NCI-H1694 treated with DMSO at 0.1 percent for 48 hours (cell line): ENCODE measurements around the gene CAMSAP2.
A peak's percentile ranks its signal among the peaks of the same experiment; 100 is the strongest.

Source experiments
- DNase-seq: peaks from one replicate; lab custom pipeline; 2025; lab: John Stamatoyannopoulos, UW

CAMSAP2 gene

DNA sequence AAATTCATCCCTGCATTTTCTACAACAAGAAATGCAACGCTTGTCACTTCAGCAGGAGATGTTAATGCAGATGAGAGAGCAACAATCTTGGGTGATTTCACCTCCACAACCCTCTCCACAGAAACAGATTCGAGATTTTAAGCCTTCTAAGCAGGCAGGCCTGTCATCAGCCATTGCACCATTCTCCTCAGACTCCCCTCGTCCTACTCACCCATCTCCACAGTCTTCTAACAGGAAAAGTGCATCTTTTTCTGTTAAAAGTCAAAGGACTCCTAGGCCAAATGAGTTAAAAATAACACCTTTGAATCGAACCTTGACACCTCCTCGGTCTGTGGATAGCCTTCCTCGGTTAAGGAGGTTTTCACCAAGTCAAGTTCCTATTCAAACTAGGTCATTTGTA lies 110.7 kb downstream of the CAMSAP2 start:
- no peak for DNase-seq

DNA sequence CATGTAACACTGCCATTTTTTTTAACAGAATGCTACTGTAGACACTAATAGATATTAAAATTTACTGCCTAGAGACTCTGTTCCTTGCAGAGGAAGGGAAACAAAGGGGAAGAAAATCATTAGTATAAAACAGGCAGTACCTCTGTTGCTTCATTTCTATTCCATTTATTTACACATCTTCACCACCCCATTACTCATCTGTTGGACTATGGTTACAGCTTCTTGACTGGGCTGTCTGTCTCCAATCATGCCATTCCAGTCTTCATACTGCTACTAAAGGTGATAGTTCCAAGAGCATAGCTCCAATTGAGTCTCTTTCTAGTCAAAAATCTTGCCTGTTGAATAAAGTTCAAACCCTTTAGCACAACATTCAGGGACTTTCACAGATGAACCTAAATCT lies 111.9 kb downstream of the CAMSAP2 start:
- no peak for DNase-seq

DNA sequence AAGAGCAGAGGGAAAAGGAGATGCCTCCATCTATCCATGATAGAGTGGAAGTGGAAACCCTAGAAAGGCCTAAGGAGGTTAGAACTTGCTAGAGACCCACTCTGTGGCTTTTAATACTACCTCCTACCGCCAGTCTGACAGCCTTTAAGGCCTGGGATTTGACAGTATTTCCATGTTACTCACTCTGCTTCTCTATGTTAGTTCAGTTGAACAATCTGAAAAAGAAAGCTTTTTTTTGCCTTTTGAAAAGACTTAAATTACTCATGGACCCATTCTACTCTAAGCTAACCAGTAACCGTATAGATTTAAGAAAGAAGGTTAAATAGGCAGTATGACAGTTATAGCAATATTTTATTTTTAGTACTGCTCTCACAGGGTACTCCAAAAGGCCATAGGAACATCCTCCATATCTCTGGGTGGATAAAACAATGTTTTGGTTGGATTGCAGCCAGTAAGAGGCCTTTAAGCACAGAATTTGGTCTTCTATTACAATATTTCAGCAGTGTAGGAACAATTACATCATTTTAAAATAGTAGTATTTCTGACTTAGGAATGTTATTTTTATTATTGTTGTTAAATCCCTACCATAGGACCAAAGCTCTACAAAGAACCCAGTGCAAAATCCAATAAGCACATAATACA lies 118.1 kb downstream of the CAMSAP2 start:
- DNase-seq: no peak

DNA sequence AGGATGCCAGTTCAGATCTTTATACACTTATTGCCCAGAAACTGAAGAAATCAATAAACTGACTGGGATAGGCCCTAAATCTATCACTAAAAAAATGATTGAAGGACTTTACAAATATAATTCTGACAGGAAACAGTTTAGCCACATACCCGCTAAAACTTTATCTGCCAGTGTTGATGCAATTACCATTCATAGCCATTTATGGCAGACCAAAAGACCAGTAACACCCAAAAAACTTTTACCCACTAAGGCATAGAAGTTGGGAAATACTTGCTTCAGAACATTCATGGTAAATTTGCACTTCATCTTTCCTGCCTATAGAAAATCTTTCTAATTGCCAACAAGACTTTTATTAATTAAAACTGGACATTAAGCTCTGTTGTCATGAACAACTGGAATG lies 119.1 kb downstream of the CAMSAP2 start:
- DNase-seq: no peak

DNA sequence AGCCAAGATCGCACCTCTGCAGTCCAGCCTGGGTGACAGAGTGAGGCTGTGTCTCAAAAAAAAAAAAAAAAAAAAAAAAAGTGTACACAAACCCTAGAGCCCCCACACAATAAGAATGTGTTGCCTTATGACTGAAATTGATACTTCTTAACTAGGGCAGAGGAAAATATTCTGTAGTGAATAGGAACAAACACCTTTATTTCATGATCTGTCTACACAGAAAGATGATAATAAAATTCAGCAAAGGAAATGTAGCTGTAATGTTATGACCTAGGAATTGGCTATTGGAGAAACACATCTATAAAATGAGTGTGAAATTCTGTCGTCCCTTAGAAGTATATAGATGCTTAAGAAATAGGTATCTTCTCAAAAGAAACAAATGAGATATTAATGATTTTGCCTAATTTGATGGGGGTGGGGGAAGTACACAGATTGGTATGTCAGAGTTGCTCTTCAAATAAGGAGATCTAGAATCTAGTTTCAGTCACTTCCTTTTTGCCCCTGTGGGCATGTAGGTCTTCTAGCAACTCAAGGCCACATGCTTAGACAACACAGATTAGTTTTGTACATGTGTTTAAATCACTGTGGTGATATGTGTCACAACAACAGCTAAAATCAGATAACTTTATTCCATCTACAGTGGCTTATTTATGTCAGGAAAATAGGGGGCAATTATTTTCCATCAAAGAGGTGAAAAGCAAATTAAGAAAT lies 123.4 kb downstream of the CAMSAP2 start:
- DNase-seq: no peak

GRCh38 chr1:200862713-200863415 lies 124.2 kb downstream of the CAMSAP2 start:
- peak; percentile 84 for DNase-seq

GRCh38 chr1:200866116-200866515 lies 127.4 kb downstream of the CAMSAP2 start:
- DNase-seq: no peak

GRCh38 chr1:200866521-200866920 lies 127.8 kb downstream of the CAMSAP2 start:
- no peak for DNase-seq

GRCh38 chr1:200867018-200867811 lies 128.5 kb downstream of the CAMSAP2 start:
- DNase-seq: no peak

- DNase-seq: no peak
These were observed 130.7 kb downstream of the CAMSAP2 start for GRCh38 chr1:200869376-200869752.

- no peak for DNase-seq
These were observed 131.2 kb downstream of the CAMSAP2 start for GRCh38 chr1:200869753-200870391.

DNA sequence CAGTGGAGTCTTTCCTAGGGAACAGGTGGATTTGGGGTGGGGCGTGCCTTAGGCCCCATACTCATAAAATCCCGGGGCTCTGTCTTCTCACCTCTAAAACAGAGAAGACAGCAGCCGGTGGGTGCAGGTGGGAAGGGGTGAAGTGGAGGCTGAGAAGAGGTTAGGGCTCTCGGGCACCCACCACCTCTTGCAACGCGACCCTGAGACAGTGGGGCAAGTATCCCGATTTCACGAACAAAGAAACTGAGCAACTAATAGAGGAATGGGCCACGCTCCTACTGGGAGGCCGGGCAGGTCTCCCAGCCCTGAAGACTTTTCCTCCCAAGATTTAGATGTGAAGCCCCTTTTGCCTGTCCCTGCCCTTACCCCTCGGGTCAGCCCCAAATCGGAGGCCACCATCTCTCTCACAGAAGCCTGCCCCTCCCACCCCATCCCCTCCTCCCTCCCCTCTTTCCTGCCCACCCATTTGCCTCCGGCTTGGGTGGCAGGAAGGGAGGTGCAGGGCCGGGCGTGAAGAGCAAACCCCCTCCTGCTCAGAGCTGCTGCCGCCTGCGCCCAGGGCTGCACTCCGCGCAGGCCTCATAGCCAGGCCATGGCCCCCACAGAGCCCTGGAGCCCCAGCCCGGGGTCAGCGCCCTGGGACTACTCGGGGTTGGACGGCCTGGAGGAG lies 133.9 kb downstream of the CAMSAP2 start, which contains the start of gene GPR25:
Gene GPR25 (plus strand): TSS at position 536 of the 670 bp plus-strand sequence. CDS start 57 bp downstream, at position 593.
- DNase-seq: no peak

DNA sequence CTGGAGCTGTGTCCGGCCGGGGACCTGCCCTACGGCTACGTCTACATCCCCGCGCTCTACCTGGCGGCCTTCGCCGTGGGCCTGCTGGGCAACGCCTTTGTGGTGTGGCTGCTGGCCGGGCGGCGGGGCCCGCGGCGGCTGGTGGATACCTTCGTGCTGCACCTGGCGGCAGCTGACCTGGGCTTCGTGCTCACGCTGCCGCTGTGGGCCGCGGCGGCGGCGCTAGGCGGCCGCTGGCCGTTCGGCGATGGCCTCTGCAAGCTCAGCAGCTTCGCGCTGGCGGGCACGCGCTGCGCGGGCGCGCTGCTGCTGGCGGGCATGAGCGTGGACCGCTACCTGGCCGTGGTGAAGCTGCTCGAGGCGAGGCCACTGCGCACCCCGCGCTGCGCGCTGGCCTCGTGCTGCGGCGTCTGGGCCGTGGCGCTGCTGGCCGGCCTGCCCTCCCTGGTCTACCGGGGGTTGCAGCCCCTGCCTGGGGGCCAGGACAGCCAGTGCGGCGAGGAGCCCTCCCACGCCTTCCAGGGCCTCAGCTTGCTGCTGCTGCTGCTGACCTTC lies 134.5 kb downstream of the CAMSAP2 start:
- DNase-seq: no peak

DNA sequence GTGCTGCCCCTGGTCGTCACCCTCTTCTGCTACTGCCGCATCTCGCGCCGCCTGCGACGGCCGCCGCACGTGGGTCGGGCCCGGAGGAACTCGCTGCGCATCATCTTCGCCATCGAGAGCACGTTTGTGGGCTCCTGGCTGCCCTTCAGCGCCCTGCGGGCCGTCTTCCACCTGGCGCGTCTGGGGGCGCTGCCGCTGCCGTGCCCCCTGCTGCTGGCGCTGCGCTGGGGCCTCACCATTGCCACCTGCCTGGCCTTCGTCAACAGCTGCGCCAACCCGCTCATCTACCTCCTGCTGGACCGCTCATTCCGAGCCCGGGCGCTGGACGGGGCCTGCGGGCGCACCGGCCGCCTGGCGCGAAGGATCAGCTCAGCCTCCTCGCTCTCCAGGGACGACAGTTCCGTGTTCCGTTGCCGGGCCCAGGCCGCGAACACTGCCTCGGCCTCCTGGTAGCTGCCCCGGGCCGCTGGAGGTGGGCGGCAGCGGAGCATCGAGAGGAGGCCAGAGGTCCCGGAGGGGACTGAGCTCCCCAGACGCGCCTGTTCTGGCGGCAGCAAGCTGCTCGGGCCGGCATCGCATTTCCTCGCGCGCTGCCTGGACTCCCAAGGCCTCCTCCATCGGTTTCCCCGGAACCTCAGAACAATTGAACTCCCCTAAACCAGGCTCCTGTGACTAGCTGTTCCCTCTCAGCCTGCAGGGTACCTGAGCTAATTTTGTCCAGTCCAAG lies 135.1 kb downstream of the CAMSAP2 start:
- DNase-seq: no peak

DNA sequence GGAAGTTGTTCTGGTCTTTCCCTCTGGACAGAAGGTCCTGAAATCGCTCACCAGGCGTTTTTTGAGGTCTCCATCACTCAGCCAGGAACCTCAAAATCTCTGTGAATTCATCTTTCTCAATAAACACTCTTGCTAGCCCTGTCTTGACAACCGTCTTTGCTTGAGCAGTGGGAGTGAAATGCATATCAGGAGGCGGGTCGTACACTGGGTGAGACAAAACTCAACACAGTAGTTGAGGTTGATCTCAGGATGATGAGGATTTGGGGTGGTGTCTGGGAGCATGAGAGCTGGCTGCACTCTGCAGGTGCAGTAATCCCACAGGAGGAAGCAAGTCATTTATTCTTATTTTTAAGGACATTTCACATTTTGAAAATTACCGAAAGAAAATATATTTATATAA lies 136.0 kb downstream of the CAMSAP2 start:
- DNase-seq: no peak

DNA sequence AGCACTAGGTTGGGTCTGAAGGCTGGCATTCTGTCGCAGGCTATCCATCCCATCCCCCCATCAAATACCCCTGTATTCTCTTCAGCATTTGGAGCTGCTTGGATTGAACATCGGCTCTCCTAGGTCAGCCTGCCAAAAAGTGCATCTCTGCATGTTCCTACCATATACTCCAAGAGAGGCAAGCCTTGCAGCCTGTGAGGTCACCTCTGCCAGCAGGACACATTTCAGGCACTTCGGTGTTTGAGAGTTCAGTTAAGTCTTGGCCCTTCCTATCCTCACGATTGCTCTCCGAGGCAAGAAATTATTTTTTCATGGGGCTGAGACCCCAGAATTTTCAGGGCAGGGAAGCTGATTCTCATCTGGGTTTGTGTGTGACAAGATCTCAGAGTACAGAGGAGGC lies 136.7 kb downstream of the CAMSAP2 start:
- DNase-seq: no peak

GRCh38 chr1:200877010-200877409 lies 138.3 kb downstream of the CAMSAP2 start:
- DNase-seq: no peak

DNA sequence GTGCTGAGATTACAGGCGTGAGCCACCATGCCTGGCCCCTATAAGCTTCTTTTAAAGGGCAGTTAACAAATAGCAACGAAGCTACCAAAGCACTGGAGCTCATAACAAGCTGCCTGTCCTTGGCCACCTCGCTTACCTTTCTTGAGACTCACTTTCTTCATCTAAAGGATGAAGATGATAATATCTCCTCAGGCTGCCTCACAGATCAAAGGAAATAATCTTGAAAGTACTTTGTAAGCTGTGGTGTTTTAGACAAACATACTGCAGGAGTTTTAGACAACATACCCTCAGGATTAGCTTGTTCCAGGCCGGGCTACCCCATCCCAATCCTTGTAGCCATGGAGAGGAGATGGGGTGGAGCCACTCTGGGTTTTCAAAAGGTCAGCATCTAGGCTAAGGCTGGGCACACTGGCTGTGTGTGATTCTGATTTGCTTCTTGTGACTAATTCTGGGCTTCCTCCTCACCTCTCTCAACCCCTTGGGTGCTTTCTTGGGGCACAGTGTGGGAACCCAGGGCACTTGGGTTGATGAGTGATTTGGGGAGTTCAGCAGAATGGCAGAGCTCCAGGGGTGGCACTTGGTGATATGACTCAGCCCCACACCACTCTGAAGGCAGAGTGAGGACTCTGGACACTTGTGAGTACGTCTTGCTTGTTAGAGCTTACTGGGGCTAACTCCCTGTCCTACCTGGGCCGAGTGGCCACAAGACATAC lies 139.3 kb downstream of the CAMSAP2 start:
- DNase-seq: no peak

DNA sequence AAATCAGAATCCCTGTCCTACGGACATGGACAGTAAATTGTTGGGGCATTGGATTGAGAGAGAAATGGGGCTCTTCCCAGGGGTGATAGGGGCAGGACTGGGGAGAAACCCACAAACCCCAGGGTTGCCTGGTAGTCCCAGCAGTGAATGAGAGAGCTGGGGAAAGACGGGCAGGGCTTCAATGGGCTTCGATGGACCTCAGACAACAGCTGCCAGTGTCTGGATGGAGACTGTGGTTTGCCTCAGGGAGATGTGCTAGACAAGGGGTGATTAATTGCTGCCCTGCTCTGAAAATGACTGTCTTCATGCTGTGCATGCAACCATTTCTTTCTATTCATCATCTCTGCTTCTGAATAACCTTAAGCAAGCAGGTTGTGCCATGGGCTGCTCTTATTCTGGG lies 141.5 kb downstream of the CAMSAP2 start:
- no peak for DNase-seq

- no peak for DNase-seq
These were observed 144.4 kb downstream of the CAMSAP2 start for GRCh38 chr1:200883118-200883517.
